Smooth muscle cell of the brain vasculature (primary cell): ENCODE results near the gene SOX6.
"Not testable (repeated sequence)": the region's sequence is repeated elsewhere in the genome, so short reads cannot be mapped to it uniquely, and the experiment has no call there.

Experiments
- DNase-seq: peaks from one replicate; pipeline ENCODE4 v3.0.0-alpha.2; 2012; ENCODE audit warnings: low read depth, low spot score

The SOX6 gene

DNA sequence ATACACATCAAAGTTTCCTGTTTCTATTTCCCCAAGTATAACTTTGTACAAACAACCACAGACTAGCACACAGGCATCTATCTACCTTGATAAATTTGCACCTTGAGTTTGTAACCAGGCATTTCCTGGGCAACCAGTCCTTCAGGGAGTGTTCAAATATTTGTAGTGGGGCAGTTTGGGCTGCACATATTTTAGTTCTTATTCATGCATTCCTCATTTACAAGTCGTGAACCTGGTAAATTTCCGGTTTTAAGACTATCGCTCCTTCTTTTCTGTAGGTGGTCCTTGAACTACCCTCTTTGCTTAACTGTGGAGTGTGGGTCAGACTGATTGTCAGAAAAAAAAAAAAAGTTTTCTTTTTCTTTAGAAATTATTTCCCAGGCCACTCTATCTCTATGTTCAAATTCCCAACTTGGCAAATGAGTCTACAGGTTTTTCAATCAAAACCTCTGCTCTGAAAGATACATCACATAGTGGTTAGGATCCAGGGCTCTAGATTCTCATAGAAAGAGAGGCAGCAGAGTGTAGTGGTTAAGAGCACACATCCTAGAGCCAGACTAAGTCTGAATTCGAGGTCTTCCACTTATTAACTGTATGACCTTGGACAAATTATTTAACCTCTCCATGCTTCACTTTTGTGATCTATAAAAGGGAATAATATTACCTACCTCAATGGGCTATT, 201.5 kb downstream of the SOX6 start:
- no peak for DNase-seq

DNA sequence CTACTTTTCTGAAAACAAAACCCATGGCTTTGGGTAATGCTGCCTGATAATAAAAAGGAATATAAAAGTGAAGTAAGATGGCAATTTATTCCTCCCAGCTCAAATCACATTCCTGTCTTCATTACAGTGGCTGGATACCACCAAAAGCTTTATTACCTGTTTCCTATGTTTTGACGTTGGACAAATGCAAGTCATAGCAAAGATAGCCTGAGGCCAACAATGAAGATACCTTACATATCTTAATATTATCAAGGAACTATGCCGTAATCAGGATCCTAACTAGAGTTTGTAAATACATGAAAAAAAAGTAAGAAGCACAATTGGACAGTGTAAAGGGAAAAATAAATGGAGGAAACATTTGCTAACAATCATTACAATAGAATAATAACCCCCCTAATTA, 202.4 kb downstream of the SOX6 start:
- no peak for DNase-seq

DNA sequence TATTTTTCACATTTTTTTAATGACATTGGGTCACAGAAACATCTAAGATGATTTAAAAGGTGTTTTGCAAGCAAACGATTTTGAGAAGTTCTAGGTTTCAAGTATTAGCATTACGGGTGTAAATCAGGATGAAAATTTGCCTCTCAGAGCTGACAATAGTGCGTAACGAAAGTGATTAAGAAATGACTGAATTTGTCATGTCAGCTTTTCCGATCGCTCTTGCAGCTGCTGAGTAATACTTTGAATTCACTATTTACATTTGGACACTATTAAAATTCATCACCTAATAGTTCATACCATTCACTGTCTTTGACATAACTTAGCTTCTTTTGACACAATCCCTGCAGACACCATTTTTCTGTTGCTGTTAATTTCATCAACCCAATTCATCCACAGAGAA, 205.2 kb downstream of the SOX6 start:
- DNase-seq: no peak

DNA sequence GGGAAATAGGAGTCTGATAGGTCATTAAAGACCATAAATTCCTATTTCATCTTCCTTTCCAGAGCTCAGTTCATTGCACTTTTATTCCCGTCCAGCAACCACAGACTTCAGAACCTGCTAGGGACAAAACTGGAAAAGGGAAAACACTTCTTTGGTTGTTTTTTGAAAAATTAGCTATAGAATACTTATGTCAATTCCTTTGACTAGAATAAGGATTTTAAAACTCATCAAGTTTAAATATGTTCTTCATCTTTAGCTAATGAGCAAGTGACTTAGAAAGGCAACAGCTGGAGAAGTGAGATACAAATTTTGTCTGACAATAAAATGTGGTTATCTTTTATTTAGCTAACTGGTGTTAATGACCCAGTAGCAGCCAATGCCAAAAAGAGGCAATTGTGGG, 206.9 kb downstream of the SOX6 start:
- DNase-seq: no peak

DNA sequence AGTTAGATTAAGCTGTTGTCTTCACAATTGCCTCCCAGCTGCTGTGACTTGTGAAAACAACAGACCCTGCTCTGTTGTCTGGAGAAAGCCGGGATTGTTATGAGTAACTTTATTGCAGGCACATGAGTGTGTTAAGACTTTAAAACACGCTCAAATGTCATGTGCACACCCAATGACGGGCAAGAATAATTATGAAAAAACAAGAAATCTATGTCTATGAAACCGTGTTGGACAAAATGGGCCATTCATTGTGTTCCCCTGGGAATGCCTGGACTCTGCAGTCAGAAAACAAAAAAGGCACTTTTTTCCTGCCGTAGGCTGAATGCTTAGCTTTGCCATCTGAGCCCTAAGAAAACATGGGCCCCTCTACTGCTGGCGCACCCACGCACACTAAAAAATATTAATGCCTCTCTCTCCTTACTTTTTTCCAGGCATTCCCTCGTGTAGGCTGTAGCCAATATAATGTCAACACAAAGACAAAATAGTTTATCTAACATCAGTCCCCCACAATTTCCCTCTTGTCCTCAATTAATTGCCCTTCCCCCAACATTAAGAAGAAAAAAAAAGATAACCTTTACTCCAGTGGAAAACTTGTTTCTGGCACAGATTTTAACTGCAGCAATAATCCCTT, 207.9 kb downstream of the SOX6 start:
- DNase-seq: no peak

DNA sequence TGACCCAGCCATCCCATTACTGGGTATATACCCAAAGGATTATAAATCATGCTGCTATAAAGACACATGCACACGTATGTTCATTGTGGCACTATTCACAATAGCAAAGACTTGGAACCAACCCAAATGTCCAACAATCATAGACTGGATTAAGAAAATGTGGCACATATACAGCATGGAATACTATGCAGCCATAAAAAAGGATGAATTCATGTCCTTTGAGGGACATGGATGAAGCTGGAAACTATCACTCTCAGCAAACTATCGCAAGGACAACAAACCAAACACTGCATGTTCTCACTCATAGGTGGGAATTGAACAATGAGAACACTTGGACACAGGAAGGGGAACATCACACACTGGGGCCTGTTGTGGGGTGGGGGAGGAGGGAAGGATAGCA, 209.4 kb downstream of the SOX6 start:
- not testable (repeated sequence) for DNase-seq

DNA sequence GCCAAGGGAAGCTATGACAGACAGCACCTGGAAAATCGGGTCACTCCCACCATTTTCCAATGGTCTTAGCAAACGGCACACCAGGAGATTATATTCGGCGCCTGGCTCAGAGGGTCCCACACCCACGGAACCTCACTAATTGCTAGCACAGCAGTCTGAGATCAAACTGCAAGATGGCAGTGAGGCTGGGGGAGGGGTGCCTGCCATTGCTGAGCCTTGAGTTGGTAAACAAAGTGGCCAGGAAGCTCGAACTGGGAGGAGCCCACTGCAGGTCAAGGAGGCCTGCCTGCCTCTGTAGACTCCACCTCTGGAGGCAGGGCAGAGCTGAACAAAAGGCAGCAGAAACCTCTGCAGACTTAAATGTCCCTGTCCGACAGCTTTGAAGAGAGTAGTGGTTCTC, 214.7 kb downstream of the SOX6 start:
- not testable (repeated sequence) for DNase-seq

DNA sequence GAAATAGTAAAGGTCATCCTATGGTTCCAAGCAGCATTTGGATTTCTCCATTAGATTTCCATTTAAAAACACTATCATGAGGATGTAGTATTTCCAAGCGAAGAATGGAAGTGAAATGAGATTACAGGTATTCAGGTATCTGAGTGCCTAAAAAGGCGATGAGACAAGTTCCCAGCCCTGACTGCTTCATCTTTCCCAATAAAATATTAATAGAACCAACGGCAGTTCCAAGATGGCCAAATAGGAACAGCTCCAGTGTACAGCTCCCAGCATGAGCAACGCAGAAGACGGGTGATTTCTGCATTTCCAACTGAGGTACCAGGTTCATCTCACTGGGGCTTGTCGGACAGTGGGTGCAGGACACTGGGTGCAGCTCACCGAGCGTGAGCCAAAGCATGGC, 215.2 kb downstream of the SOX6 start:
- DNase-seq: not testable (repeated sequence)

DNA sequence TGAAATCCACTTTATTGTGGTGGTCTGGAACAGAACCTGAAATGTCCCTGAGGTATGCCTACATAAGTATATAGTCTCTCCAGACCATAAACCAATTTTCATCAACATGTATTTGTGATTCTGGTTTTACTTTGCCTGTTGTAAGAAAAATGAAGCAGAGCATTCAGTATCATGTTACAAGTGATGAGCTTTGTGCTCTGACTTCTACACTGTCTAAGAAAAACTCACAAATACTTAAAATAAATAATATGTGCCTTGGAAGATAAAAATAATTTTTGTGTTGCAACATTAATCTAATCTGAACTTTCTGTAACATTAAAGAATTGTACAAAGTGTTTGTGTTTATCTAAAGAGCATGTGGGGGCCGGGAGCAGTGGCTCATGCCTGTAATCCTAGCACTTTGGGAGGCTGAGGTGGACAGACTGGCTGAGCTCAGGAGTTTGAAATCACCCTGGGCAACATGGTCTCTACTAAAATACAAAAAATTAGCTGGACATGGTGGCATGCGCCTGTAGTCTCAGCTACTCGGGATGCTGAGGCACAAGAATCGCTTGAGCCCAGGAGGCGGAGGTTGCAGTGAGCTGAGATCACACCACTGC, 219.5 kb downstream of the SOX6 start:
- DNase-seq: no peak

DNA sequence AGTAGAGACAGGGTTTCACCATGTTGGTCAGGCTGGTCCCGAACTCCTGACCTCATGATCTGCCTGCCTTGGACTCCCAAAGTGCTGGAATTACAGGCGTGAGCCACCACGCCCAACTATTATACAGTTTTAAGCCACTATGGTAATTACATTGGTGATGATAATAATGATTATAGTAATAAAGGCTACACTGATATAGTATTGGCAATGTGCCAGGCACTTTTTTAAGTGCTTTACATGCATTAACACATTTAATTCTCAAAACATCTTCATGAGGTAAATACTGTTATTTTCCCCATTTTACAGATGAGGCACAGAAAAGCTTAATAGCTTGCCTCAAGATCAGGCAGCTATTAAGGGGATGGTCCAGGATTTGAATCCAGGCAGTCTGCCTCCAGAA, 222.5 kb downstream of the SOX6 start:
- no peak for DNase-seq

DNA sequence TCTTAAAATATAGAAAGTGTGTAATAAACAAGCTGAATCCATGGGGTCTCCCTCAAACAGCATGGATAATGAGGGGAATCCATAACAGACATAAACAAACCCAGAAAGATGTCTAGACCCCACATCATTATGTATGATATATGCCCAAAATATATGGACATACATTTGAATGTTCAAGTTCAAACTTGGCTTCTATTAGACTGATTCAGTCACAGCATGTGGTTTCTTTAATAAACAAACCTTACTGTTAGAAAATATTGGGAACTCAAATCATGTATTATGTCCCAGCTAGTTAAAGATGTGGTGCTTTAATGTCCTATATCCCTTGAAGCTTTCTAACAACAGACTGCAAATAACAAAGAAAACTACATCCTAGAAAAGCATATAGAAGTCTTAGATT, 228.6 kb downstream of the SOX6 start:
- DNase-seq: no peak

DNA sequence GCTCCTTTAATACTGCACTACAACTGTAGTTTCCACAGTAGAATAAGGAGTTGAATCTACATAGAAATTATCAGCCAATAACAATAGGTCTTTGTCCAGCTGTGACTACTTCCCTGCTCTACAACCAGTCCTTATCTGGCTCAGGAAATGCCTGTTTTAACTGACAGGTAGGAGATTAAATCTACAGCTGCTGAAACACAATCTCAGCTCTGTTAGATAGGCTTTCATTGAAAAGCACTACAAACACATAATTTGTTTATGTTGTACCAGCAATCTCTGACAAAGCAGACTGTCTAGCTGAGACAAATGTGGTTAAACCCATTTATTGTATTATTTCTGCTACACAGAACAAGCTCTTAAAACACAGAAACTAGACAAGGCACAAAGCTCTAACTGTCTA, 230.0 kb downstream of the SOX6 start:
- no peak for DNase-seq

DNA sequence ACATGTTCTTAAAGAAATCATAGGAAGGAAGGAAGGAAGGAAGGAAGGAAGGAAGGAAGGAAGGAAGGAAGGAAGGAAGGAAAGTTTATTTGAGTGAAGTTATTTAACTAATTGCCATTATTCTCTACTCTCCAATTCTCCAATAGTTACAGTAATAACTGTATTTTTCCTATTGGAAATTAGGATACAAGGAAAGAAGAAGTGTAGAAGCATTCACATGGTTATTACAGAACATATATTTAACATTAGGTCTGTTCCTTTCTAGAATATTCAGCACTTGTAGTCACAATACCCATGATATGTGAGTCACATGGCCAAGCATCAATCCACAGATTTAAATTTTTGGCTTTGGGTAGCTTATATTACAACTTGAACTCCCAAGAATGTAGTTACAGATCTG, 230.6 kb downstream of the SOX6 start:
- DNase-seq: no peak

DNA sequence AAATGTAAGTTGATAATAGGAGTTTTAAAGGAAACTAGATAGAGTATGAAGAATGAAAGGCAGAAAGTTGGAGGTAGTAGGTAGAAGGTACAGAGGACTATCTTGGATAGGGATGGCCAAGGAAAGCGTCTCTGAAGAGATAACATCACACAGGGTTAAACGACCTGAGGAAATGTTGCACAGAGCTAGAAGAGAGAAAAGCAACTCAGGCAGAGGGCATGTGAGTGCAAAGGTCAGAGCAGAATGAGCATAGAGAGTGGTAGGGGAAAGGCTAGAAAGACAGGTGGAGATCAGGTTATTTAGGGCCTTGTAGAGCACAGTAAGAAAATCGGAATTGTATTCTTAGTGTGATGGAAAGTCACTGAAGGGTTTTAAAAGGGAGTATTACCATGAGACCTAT, 232.0 kb downstream of the SOX6 start:
- DNase-seq: no peak

DNA sequence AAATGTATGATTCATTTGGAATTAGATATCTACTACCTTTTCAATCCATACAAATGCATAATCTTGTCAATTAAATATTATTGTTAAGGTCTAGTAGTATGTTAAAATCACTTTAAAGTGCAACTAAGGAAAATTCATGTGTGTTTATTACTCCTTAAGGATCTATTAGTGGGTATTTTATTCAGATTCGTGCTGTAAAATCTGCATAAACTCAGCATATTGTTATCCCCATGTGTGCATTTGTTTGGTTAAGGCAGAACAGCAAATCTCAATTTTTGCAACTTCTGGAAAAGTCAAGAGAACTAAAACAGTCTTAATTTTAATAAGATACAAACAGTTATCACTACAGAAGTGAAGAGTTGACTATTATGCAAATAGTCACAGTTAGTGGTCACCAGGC, 234.5 kb downstream of the SOX6 start:
- no peak for DNase-seq

DNA sequence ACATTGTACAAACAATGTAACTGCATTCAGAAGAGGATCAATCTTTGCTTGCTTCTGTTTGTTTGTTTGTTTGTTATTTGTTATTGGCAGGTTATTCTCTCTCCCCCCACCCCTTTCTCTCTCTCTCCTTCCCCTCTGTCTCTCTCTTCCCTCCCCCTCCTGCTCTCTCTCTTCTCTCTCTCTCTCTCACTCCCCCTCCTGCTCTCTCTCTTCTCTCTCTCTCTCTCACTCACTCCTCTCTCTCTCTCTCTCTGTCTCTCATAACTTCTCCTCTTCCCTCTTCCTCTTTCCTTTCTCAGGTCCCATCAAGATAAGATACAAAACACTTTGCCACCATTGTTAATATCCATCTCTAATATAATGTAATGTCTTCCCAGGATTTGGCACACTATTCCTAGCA, 236.3 kb downstream of the SOX6 start:
- DNase-seq: no peak

DNA sequence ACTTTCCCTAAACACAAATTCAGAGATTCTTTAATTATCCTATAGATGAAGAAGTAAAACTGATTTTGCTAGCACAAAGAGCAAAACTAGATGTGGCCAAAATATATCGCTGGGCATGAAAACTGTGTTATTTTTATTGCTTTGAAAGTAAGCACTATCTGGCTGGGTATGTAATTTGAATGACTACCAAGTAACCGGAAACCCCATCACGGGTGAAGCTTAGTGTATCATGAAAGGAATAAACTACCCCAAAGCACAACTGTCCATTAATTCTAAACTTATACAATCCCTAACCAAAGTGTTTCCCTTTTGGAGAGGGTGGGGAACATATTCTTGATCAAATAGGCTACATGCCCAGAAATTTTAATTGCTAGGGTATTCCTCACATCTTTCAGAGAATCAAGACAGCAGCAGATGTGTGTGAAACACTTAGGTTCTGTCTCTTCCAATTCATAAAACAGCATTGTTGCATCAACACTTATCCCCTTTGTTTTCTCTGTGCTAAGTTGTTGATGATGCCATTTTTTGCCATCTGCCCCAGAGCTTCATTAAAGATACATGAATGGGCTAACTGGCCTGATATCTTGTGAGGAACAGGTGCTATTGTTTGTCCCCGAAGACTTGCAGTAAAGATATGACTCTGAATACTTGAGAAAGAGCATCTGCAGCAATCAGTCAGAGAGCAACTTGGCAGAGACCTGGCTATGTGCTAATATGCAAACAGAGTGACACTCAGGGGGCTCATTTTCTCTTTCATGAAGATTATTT, 238.2 kb downstream of the SOX6 start:
- no peak for DNase-seq

DNA sequence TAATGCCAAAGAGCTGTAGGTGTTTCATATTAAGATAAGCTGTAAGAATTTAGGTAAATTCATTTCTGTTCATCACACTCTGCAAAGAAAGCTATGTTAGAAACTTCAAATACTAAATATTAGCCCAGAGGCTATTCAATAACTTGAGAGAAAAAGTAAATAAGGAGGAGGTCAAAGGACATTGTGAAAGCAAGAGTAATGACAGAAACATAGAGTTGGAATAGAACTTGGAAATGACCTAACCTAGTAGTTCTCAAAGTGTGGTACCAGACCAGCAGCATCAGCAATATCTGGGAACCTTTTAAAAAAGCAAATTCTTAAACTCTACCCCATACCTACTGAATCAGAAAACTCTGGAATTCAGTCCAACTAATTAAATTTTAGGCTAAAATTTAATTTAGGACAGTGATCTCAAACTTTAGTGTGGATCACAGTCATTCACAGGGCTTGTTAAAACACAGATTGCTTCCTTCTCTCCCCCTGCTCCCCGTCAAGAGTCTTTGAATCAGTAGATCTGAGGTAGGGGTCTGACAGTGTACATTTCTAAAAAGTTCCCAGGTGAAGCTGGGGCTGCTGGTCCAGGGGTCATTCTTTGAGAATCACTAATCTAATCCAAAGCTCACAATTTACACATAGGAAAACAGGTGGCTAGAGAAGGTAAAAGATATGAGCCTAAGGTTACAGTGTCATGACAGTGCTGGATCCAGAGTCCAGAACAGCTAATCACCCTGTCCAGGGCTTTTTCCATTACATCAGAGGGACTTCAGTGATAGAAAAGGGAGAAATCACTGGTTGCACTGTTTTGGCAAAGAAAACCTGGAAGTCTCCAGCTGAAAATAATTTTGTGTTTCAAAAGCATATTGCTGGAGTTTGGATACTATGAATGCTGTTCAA, 241.1 kb downstream of the SOX6 start:
- DNase-seq: no peak

DNA sequence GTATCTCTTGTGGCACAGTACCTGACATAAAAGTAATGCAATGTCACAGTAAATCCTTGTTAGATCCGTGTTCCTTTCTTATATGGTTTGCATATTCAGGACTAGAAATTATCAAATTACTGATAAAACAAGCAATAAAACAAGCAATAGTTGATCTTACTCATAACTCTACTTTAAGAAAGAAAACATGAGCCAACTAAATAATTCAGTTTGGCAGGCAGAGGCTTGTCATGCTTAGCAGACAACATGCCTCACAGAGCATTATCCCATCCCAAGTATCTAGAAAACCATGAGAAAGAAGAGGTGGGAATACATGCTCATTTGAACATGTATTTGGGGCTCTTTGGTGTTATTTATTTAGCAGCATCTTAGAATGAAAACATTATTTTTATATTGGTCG, 241.9 kb downstream of the SOX6 start:
- no peak for DNase-seq

DNA sequence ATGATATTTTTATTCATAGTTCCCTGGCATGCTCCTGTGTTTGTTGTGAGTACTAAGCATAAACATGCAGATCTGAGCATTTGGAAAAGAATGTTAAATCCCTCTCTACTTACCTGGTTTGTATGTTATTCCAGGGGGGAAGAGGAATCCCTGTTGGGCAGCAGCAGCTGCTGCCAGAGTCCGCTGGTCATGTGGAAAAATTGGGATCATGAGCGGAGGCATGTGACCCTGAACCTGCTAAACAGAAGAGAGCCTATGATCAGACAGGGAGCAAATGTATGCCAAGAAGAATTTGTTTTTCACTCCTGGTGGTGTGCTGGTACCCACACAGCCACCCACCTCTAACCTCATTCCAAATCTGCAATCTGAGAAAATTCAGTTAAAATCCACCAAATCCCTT, 244.7 kb downstream of the SOX6 start:
- DNase-seq: no peak

DNA sequence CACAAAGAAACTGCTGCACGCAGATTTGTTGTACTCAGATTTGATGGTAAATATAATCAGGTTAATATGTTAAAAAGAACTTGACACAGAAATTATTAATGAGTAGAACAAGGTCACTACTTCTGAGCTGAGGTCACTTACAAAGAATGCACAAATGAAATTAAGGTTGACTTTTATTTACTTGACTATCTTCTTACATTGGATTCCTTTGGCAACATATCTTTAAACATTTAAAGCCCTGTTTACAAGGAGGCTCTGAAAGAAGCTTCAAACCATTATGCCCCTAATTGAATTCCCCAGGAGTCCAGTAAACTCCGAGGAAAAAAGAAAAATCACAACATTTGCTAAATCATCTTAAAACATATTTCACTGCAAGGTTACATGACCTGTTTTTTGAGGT, 245.5 kb downstream of the SOX6 start:
- no peak for DNase-seq
